ENCODE results near the gene SYT12. TPM values are rescaled to one million over a fixed set of nuclear protein-coding genes. Genes with fewer than 3 reads are reported as not detected.

Gene SYT12
- total and polyA plus RNA-seq, 9 of the 15 experiments (the other 6 are each of a cell fraction or from before 2014, with no cell fraction given) = 0.03 to 0.11 (median 0.03) TPM; not detected in 4

GRCh38 chr11:67026941-67027340 is 4.0 kb downstream of the SYT12 start (continued):
- TF ChIP-seq, protein P1, sequence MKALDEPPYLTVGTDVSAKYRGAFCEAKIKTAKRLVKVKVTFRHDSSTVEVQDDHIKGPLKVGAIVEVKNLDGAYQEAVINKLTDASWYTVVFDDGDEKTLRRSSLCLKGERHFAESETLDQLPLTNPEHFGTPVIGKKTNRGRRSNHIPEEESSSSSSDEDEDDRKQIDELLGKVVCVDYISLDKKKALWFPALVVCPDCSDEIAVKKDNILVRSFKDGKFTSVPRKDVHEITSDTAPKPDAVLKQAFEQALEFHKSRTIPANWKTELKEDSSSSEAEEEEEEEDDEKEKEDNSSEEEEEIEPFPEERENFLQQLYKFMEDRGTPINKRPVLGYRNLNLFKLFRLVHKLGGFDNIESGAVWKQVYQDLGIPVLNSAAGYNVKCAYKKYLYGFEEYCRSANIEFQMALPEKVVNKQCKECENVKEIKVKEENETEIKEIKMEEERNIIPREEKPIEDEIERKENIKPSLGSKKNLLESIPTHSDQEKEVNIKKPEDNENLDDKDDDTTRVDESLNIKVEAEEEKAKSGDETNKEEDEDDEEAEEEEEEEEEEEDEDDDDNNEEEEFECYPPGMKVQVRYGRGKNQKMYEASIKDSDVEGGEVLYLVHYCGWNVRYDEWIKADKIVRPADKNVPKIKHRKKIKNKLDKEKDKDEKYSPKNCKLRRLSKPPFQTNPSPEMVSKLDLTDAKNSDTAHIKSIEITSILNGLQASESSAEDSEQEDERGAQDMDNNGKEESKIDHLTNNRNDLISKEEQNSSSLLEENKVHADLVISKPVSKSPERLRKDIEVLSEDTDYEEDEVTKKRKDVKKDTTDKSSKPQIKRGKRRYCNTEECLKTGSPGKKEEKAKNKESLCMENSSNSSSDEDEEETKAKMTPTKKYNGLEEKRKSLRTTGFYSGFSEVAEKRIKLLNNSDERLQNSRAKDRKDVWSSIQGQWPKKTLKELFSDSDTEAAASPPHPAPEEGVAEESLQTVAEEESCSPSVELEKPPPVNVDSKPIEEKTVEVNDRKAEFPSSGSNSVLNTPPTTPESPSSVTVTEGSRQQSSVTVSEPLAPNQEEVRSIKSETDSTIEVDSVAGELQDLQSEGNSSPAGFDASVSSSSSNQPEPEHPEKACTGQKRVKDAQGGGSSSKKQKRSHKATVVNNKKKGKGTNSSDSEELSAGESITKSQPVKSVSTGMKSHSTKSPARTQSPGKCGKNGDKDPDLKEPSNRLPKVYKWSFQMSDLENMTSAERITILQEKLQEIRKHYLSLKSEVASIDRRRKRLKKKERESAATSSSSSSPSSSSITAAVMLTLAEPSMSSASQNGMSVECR (CRISPR knock-in tag; IDR thresholded peaks at IDR 0.05) = no peak
- TF ChIP-seq CCAR2 (IDR thresholded peaks at IDR 0.05; ENCODE audit: low read depth, low read length) = no peak
- TF ChIP-seq, protein P2, sequence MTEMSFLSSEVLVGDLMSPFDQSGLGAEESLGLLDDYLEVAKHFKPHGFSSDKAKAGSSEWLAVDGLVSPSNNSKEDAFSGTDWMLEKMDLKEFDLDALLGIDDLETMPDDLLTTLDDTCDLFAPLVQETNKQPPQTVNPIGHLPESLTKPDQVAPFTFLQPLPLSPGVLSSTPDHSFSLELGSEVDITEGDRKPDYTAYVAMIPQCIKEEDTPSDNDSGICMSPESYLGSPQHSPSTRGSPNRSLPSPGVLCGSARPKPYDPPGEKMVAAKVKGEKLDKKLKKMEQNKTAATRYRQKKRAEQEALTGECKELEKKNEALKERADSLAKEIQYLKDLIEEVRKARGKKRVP (CRISPR knock-in tag; IDR thresholded peaks at IDR 0.05) = no peak
- no peak for TF ChIP-seq ZNF263 (CRISPR knock-in tag; IDR thresholded peaks at IDR 0.05; ENCODE audit: borderline replicate concordance)

DNA sequence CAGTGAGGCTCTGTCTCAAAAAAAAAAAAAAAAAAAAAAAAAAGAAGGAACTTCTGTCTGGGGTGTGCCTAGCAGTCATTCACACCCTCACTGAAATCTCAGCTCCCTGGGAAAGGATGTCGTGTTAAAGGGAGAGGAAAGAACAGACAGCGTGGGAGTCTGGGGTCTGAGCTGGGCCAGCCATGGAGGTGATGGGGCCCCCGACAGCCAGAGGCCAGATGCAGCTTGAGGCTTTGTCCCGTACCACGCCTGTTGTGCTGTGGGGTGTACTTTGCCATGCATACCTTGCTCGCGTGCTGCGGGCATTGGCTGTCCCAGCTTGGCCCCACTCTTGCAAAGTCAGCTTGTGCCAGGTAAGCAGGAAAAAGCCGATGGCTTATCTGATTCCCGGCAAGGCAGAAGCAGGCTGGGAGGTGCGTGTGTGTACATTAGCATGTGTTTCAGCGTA is 4.6 kb downstream of the SYT12 start:
- 20% methylated on average over 12 of the region's 12 CpGs for WGBS (ENCODE audit: insufficient coverage, low coverage, missing lambda C conversion rate)
- H2AFZ ChIP-seq (ENCODE audit: low read depth, low read length) = no peak overlapping the region
- peaks cover 0 to 20% of the 10 kb centered on the region in 2 experiments; a peak in 3 of 5 replicates for H3K4me1 ChIP-seq (replicated peaks in 1 of 2; ENCODE audit: control insufficient read depth in 2 of 2, insufficient read depth in 2 of 2, low read length in 2 of 2)

More for the DNA sequence above, 4.6 kb downstream of the SYT12 start:
- TF ChIP-seq FOXA1 (IDR thresholded peaks at IDR 0.05; ENCODE audit: borderline replicate concordance) = no peak
- no peaks in the 10 kb centered on the region for H3K9me3 ChIP-seq (replicated peaks; ENCODE audit: control insufficient read depth, insufficient read depth, low read depth, low read length)
- ChIA-PET CTCF (ENCODE audit: low intra/inter-chr PET ratio) (no interaction called here), POLR2A (interaction anchor here (0.6 to 2.1 kb wide), 3 partner anchors 9 to 295 kb away, joined by 3 to 6 read pairs (median 3); no protein-coding TSS in a partner anchor)
- in situ Hi-C loops (cut with MboI) = no loop called here
- intact Hi-C loops (cut with micrococcal nuclease) = no loop called here
- no peaks in the 10 kb centered on the region for H3K9me1 ChIP-seq (ENCODE audit: control insufficient read depth, insufficient read depth, low read length)
- no peak overlapping the region for H3K27ac ChIP-seq (ENCODE audit: extremely low read depth, low read depth, low read length)
- no peak overlapping the region for H3K9ac ChIP-seq (ENCODE audit: insufficient read depth in 1 of 2, low read depth in 2 of 2, low read length in 2 of 2)
- H3K4me2 ChIP-seq (ENCODE audit: insufficient read depth, low read length) = no peak overlapping the region
- H4K20me1 ChIP-seq (replicated peaks; ENCODE audit: control insufficient read depth, insufficient read depth, low read length) = peaks cover 4% of the 10 kb centered on the region
- no peak for DNase-seq (ENCODE audit: extremely low read depth in 1 of 4, low spot score in 3 of 4)
- no peak for ATAC-seq
- H3K79me2 ChIP-seq (ENCODE audit: control insufficient read depth, insufficient read depth, low read length) = no peaks in the 10 kb centered on the region
- no peak for FAIRE-seq
- H3K36me3 ChIP-seq (ENCODE audit: control insufficient read depth, insufficient read depth, low read length) = no peaks in the 10 kb centered on the region
- H3K4me3 ChIP-seq = no peak overlapping the region
- peaks cover 21 to 54% of the 10 kb centered on the region in 2 experiments; a peak in 4 of 5 replicates for H3K27me3 ChIP-seq (ENCODE audit: control insufficient read depth in 2 of 2, insufficient read depth in 2 of 2, low read length in 2 of 2)
- no TSS peak for BruUV-seq (replicated peaks)

All from K562 (cell line).